Stimulated activated CD8-positive, alpha-beta memory T cell treated with anti-CD3 and anti-CD28 coated beads, Interleukin-12 subunit alpha, Interleukin-12 subunit beta, amount 100 ng/mL, for 24 hours (primary cell): ENCODE results near the gene EIF3D.
"Not testable (repeated sequence)": the region's sequence is repeated elsewhere in the genome, so short reads cannot be mapped to it uniquely, and the experiment has no call there.

Source experiments
- DNase-seq: peaks from one replicate; pipeline ENCODE4 v3.0.0-alpha.2; 2020; ENCODE audit errors: extremely low read depth

Gene EIF3D

DNA sequence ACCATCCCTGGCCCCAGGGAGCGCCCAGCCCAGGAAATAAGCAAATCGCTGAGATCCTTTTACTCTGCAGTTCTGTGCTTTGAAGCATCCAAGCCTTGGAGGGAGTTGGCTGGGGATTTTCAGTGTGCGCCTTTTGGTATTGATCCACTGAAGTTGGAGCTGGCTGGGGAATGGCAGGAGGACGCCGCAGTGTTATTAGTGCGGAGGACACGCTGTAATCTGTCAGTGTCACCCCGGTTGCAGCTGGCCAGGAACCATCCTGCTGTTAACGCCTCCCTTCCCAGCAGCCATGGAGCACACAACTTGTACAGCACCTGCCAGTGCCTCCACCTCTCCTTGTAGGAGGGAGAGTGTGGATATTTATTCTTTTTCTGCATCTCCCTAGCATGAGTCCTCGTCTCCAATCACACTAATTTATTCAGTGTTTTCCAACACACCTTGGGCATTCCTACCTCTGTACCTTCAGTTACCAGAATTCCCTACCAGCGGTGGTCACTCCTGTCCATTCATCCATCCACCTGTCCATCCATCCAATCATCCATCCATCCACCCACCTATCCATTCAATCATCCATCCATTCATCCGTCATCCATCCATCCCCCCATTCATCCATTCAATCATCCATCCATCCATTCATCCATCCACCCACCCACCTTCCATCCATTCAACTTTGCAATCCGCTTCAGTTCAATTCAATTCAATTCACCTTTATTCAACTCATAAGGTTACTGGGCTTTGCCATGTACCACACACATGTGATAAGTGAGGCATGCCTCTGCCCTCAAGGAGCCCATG is 21.9 kb upstream of the EIF3D start:
- no peak for DNase-seq

DNA sequence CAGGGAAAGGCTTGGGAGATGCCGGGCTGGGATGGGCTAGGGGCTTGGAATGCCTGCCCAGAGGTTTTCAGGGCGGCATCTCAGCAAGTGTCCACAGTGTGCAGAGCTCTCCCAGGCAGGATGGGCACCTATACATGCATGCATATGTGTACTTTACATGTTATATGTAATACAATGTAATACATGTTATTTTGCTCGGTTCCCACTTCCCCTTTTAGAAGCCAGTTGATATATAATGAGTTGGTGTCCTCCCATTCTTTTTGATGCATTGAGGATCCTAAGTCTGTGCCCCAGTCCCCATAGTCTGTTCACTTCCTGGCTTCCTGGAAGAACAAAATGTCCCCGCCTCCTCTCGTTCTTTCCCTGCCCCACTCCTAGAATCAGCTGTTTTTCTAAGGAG is 20.1 kb upstream of the EIF3D start:
- no peak for DNase-seq

DNA sequence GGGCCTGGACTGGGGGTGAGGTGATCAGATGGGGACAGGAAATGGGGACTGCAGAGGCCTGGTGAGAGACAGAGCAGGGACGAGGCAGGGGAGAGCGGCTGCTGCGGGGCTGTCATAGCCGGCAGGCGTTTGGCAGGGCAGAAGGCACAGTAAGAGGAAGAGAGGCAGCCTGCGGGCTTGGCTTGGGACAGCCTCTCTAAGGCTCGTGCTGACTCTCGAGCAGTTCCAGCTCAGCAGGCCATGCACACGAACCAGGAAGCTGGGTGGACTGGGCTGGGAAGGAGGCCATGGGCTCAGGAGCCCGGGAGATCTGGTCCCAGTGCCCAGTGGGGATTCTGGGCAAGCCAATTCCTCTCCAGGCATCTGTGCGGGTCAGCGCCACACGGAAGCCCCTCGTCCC is 19.6 kb upstream of the EIF3D start:
- DNase-seq, result no peak

DNA sequence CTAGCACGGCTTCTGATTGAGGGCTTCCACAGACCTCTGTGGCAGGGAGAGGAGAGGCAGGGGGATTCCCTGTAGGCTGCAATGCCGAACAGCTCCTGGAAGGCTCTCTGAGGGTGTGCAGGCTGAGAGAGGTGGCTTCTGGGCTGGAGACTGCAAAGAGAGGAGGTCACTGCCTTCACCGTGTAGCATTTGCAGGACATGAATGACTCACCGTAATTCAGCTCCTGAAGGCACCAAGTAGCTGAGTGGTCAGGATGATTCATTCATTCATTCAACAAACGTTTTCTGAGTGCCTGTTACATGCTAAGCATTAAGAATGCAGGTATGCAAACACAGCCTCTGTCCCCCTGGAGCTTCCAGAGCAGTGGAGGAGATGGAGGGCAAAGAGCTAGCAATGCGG is 18.0 kb upstream of the EIF3D start:
- no peak for DNase-seq

DNA sequence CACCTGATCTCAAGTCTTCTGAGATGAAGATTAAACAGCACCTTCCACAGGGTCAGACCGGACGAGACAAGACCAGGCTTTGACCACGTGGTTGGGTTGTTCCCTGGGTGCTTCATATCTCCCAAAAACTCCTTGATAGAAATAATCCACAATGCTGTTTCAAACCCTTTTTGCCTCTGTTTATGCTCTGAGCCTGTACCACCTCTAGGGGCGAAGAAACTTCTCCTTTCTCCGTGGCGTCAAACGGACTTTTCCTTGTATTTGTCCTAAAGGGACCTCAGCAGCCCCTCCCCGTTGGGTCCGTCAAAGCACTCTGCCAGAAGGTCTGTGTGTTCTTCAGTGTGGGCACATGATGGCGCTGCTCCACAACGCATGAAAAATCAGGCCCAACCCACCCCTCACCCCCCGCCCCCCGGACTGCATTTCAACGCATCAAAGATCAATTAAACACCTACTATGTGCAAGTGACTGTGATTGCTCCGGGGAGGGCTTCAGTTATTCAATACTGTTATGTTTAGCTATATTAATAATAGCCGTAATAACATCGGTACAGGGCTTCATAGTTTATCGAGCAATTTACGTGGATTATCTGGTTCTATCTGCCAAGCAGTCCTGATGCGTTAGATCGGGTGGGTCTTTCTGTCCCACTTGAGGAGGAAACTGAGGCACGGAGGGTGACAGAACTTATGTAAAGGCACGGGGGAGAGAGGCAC is 17.3 kb upstream of the EIF3D start:
- DNase-seq, result no peak

DNA sequence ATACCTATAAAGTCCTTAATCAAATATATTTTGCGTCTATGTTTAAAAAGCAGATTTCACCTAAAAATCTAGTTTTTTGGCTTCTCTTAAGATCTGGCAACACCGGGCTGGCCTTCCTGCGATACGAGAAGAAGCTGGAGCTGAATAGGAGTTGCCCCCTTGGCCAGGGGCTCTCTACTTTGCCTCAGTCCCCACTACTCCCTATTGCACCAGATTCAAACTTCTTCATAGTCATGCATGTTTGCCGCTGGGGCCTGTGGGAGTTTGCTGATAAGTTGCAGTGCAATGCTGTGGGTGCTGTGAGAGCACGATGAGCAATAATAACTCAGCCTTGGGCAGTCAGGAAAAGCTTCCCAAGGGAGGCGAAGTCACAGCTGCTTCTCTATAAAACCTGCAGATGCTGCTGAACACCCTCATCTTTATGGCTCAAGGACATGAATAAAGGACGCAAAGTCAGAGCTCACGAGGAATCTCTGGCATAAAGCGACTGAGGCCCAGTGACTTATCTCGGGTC is 15.2 kb upstream of the EIF3D start:
- no peak for DNase-seq

DNA sequence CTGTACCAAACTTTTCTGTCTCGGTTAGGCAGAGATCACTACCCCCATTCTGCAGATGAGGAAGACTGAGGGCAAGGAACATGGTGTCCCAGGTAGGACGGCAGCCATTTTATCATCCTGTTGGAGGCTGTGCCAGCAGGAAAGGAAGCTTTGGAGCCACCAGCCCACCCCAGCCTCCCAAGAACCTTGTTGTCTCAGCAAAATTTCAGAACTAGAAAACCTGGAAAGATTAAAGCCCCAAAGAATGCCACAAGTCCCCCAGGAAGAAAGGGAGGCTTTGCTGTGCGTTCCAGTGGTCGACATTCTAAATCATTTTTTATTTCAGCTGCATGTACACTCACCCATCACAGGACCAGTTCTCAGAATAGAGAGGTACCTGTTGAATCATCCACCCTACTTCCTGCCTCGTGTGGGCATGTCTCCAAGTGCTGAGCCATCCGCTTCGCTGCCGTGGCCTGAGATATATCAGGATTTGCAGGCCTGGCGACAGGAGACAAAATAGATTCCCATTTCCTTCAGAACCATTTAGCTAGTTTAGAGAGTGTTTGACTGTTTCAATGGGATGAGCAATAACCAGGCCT is 13.0 kb upstream of the EIF3D start:
- DNase-seq, result peak; percentile 20

DNA sequence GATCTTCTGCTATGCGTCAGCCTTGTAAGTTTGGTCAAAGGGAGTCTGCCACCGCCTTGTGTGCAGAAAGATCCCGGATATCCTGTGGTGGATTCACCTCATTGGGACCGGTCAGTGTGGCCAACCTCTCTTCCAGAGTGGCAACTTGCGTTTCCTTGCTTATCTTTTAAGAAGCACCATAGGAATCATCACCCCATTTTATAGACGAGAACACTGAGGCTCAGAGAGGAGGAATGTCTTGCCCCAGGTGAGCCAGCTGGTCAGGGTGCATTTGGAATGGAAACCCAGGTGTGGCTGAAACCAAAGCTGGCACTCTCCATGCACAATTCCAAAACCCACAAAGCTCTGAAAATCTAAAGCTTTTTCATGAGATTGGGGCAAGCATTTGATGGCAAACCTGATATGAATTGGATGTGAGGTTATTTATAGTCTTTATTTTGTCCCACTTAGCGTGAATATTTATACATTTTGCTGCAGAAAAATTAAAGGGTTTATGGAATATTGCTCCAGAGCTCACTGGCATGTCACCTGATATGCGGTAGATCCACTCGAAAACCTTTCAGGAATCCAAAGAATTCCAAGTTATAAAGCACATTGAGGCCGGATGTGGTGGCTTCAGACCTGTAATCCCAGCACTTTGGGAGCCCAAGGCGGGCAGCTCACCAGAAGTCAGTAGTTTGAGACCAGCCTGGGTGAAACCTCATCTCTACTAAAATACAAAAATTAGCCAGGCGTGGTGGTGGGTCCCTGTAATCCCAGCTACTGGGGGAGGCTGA is 12.1 kb upstream of the EIF3D start:
- DNase-seq, result no peak

DNA sequence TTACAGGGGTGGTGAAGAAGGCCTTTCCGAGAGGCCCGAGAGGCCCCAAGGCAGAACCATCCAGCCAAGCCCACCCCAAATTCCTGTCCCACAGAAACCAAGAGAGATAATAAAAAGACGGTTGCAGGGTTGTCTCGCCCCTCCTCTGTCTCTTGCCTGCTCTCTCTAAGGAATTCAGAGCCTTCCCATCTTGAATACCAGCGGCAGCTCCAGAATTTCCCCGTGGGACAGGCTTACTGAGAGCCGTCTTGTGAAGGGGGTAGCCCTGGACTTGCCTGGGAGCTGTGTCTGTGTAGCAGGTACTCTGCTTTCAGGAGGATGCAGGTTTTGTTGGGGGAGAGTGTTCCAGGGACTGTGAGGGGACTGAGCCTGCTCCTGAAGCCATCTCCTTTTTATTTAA is 9.6 kb upstream of the EIF3D start:
- no peak for DNase-seq

DNA sequence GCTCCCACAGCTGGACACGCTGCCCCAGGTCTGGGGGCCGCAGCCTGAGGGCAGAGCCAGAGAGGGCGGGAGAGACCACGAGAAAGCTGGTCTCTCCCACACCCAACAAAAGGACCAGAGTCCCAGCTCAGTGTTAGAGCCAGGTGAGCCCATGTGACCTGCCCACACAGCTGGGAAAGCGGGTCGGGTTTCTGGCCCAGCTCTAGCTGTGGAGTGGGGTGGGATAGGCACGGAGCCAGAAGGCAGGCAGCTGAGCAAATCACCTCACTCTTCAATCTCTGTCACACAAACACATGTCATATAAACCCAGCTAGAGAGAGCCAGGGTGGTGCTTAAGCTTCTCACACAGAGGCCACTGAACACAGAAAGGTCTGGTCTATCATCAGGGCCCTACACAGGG is 7.8 kb upstream of the EIF3D start:
- DNase-seq, result no peak

DNA sequence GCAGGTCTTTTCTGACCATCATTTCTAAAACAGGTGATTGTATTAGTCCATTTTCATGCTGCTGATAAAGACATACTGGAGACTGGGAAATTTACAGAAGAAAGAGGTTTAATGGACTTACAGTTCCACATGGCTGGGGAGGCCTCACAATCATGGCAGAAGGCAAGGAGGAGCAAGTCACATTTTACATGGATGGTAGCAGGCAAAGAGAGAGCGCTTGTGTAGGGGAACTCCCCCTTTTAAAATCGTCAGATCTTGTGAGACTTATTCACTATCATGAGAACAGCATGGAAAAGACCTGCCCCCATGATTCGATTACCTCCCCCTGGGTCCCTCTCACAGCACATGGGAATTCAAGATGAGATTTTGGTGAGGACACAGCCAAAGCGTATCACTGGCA is 4.4 kb upstream of the EIF3D start:
- not testable (repeated sequence) for DNase-seq

DNA sequence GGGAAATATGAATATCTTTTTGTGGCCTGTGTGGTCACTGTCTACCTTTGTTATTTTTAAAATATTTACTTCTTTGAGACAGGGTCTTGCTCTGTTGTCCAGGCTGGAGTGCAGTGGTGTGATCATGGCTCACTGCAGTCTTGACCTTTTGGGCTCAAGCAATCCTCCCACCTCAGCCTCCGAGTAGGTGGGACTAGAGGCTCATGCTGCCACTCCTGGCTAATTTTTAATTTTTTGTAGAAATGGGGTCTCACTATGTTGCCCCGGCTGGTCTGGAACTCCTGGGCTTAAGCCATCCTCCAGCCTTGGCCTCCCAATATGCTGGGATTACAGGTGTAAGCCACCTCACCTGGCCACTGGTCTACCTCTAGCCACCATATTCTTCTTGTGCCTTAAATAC is 3.5 kb upstream of the EIF3D start:
- no peak for DNase-seq

DNA sequence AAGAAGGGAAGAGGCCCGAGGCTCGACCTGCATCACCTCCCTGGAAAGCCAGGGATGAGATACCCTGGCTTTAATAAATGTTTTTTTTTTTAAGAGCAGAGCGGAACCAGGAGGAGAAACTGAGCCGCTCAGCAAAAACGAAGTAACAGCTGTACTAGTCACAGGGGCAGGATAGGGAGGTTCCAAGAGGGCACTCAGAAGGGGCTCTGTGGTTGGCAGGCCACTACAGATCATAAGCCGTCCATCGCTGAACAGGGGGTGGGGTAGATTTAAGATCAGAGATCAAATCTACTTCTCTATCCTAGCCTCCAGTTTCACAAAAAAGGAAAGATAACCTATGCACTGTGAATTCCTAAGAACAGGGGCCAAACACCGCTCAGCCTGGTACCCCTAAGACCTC is 625 bp downstream of the EIF3D start:
- no peak for DNase-seq

DNA sequence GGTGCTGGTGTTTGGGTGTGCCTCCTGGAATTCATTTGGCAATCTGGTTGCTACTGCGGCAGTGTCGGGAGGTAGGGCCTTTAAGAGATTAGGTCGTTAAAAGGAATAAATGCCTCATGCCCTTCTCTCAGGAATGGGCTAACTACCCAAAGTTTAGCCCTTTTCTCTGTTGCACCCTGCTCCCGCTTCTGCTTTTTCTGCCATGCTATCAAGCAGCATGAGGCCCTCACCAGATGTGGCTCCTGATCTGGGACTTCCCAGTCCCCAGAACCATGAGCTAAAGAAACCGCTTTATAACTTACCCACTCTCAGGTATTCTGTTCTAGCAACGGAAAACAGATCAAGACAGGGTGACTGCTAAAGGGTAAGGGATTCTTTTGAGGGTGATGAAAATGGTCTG is 6.3 kb downstream of the EIF3D start:
- no peak for DNase-seq

DNA sequence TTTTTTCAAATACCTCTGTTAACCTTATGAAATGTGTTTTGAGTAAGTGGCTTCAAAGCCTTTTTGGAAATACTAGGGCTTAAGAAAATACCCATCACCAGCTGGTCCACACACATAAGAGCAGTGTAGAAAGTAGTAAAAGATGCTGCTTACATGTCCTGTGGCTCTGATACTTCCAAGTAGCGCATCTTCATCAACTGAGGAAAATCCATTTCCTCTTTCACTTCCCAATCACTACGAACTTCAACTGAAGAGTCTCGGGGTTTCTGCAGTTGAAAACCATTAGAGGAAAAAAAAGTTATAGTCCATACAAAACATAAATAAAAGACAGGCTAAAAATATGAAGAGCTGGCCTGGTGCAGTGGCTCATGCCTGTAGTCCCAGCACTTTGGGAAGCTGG is 8.5 kb downstream of the EIF3D start:
- DNase-seq, result no peak

DNA sequence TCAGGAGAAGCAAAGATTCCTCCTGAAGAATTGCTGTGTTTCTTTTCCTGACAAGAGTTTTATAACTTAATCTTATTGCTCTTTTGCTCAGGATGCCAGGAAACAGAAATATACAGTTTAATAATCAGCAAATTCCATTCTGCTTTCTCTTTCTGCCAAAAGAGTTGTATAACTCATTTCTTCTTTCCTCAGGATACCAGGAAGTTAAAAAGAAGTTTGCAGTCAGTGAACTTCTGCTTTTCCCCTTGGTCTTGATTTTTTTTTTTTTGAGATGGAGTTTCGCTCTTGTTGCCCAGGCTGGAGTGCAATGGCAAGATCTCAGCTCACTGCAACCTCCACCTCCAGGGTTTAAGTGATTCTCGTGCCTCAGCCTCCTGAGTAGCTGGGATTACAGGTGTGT is 9.1 kb downstream of the EIF3D start:
- DNase-seq, result not testable (repeated sequence)

DNA sequence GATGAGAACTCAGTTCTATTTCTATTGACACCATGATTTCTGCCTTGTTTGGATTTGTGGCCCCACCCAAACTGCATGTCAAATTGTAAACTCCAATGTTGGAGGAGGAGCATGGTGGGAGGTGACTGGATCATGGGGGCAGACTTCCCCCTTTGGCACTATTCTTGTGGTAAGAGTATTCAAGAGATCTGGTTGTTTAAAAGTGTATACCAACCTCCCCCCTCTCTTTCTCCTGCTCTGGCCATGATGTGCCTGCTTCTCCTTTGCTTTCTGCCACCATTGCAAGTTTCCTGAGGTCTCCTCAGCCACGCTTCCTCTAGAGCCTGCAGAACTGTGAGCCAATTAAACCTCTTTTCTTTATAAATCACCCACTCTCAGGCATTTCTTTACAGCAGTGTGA is 14.2 kb downstream of the EIF3D start:
- no peak for DNase-seq

DNA sequence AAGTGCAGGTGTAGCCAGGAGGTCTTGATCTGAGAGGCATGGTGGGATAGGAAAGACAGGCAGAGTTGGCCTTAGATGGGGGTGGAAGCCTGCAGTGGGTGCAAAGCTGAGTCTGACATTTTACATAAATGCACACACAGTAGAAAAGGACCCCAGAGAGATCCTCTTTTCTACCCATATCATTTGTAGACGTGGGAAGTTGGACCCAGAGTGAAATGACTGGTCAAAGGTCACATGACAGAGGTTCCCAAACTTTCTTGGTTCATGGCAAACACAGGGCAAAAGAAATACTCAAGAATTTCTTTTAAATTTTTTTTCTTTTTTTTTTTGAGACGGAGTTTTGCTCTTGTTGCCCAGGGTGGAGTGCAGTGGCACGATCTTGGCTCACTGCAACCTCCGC is 16.0 kb downstream of the EIF3D start:
- no peak for DNase-seq

DNA sequence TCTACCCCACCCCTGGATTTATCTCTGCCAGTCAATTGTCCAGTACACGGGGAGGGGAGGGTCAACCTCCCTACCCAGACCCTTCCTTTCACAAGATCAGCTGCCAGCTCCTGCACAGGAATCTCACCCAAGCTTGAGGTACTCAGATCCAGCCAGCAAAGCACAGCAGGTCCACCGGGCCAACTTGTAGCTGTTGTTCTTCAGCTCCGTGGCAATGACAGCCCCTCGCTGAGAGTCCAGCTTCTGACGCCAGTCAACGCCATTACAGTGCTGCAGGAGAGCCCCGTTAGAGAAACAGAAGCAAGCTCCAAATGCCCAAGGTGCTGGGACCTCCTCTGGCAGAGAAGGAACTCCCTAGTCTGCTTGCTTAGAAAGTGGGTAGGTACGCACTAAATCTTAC is 16.6 kb downstream of the EIF3D start:
- DNase-seq, result no peak

DNA sequence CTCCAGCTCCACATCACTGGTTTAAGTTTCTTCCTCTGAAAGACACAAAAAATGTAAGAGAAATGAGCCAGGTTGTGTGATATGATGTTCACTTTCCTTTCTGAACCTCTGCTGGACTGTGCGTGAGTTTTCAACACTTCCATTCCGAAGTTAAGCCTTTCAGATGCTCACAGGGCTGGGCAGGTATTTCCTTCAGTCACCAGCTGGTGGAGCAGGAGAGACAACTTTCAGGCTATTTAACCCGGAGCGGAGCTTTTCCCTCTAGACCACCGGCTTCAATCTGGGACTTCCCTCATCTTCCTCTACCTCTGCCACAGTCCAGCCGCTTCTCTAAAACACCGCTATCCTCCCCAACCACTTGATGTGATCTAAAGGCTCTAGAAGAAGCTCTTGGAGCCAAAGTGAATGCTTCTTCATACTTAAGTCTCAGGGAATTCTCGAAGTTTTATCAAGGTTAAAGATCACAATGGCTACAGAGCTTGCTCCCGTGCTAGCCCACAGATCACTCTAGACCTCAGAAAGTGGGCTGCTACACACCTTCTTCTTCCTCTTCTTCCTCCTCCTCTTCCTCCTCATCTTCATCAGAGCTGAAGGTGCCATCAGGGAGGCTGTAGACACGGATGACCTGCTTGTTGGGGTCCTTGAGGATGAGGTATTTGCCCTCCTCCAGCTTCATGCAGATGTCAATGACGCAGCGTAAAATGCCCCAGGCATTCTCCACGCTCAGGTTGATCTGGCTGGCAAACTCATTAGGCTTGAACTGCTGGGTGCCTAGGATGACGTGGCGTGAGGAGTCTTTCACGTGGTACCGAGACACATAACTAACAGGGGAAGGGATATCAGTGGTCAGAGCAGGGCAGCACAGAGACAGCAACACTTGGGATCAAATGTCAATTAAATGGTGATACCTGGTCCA is 17.7 kb downstream of the EIF3D start:
- no peak for DNase-seq

DNA sequence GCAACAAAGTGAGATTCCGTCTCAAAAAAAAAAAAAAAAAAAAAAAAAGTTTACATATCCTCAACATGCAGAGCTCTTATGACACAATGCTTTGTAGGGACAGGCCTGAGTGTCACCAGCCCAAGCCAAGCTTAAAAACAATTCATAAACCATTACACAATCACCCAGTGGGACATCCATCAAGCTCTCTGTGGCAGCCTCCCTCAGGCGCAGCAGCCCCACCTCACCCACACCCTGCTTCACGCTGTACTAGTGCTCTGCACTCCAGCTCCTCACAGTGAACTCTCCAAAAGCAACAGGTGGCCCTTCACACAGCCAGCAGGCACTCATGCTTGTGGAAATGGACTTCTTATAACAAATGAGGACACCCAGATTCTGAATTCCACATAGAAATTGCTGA is 18.6 kb downstream of the EIF3D start:
- no peak for DNase-seq
